ENCODE data around the gene TBC1D10A.

TBC1D10A gene

DNA sequence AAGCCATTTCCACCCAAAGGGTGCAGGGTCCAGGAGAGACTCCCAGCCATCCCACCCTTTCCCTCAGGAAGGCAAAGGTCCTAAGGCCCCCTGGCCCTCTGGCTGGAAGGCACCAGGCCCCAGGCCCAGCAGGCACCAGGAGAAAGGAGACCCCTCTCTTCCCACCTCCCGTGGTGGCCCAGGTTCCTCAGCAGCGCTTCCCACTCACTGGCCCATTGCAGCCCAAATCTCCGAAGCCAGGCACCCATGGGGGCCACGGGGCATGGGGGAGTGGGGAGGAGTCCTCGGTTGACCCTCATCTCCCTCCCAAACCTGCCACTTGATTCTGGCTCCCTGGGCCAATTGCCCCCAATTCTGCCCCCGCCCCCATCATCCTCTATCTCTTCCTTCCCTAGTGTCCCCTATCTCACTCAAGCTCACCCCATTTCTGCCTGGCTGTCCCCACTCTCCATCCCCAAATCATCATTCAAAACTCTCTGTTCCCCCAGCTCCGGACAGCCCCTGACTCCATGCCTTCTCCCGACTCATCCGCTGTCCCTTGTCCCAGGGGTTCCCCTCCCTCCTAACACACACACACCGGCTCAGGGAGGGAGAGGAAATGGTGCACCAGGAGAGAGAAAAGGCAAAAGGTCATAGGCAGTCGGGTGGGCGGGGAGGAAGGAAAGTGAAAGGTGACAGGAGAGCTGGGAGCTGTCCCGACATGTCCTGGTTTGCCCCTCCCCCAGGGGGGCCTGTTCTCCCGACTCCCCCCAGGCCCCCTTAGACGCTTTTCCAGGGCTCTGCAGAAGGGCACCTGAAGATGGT lies 81.4 kb downstream of the TBC1D10A start:
- no peak for DNase-seq (ENCODE audit: low read depth in 1 of 2, low spot score in 1 of 2)
- TF ChIP-seq JUND (IDR thresholded peaks at IDR 0.05; ENCODE audit: low read depth): no peak
- in situ Hi-C loops (cut with HindIII; ENCODE audit: low pct_unique_long_range_greater_than_20kb, low sequenced_read_pairs): no loop called here

DNA sequence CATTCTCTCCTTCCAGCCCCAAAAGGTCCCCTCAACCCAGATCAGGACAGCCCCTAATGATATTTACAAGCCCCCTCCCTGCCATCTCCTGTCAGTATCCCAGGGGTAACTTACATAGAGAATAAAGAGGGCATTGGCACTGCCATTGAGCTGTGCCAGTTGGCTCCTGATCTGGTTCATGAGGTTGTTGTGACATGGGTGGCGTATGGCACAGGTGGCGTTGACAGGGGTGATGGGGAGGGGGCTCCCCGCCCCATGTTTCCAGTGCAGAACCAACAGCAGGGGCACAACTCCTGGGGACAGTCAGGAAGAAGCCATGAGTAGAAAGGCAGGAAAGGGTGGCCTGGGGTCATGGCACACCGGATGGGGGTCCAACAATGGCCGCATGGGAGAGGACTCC lies 82.1 kb downstream of the TBC1D10A start:
- no peak for DNase-seq (ENCODE audit: low read depth in 1 of 2, low spot score in 1 of 2)
- in situ Hi-C loops (cut with HindIII; ENCODE audit: low pct_unique_long_range_greater_than_20kb, low sequenced_read_pairs): no loop called here
- no peak for TF ChIP-seq JUND (IDR thresholded peaks at IDR 0.05; ENCODE audit: low read depth)

GRCh38 chr22:30244066-30244465 lies 82.7 kb downstream of the TBC1D10A start:
- no peak for TF ChIP-seq JUND (IDR thresholded peaks at IDR 0.05; ENCODE audit: low read depth)
- DNase-seq (ENCODE audit: low read depth in 1 of 2, low spot score in 1 of 2): no peak
- in situ Hi-C loops (cut with HindIII; ENCODE audit: low pct_unique_long_range_greater_than_20kb, low sequenced_read_pairs): no loop called here

GRCh38 chr22:30243661-30244060 lies 83.1 kb downstream of the TBC1D10A start:
- no peak for DNase-seq (ENCODE audit: low read depth in 1 of 2, low spot score in 1 of 2)
- in situ Hi-C loops (cut with HindIII; ENCODE audit: low pct_unique_long_range_greater_than_20kb, low sequenced_read_pairs): no loop called here
- no peak for TF ChIP-seq JUND (IDR thresholded peaks at IDR 0.05; ENCODE audit: low read depth)

Data from T47D (cell line).